Mucosa of rectum (tissue), 2 donors: ENCODE results near the gene DPYD.

Source experiments
- H3K27ac ChIP-seq, 2 donors: one replicate each; pipeline ENCODE4 v1.7.0; 2013; ENCODE audit warnings: inconsistent platforms in 2 of 2, low read depth in 2 of 2, low read length in 2 of 2
- H3K27me3 ChIP-seq, 2 donors: one replicate each; pipeline ENCODE4 v1.7.0; 2013; ENCODE audit warnings: low read length in 2 of 2; ENCODE audit not compliant: control insufficient read depth in 2 of 2, insufficient read depth in 2 of 2
- H3K36me3 ChIP-seq, 2 donors: one replicate each; pipeline ENCODE4 v1.7.0; 2013; ENCODE audit warnings: low read length in 2 of 2; ENCODE audit not compliant: control insufficient read depth in 2 of 2, insufficient read depth in 2 of 2
- H3K4me1 ChIP-seq, 2 donors: one replicate each; pipeline ENCODE4 v1.7.0; 2013; ENCODE audit warnings: low read length in 2 of 2, mild to moderate bottlenecking in 1 of 2; ENCODE audit not compliant: control insufficient read depth in 2 of 2, insufficient read depth in 2 of 2
- H3K4me3 ChIP-seq, 2 donors: one replicate each; pipeline ENCODE4 v1.7.0; 2013; ENCODE audit warnings: low read length in 2 of 2
- H3K9ac ChIP-seq, 2 donors: one replicate each; pipeline ENCODE4 v1.7.0; 2013; ENCODE audit warnings: low read length in 2 of 2, low read depth in 1 of 2, mild to moderate bottlenecking in 1 of 2
- H3K9me3 ChIP-seq, 2 donors: one replicate each; pipeline ENCODE4 v1.7.0; 2013; ENCODE audit warnings: low read length in 2 of 2; ENCODE audit not compliant: control insufficient read depth in 2 of 2
- donor health status: healthy.
- donor health status: Normal muscosa, but diverticular disease.

DPYD gene

GRCh38 chr1:97451944-97452343 lies 468.9 kb downstream of the DPYD start:
- no peaks in the 10 kb centered on the region for H3K36me3 ChIP-seq
- H3K9me3 ChIP-seq, result no peaks in the 10 kb centered on the region
- H3K27me3 ChIP-seq, result no peaks in the 10 kb centered on the region
- H3K9ac ChIP-seq, result no peak overlapping the region
- no peak overlapping the region for H3K27ac ChIP-seq
- no peaks in the 10 kb centered on the region for H3K4me1 ChIP-seq
- no peak overlapping the region for H3K4me3 ChIP-seq

- Histone ChIP-seq H3K27ac (no peak overlapping the region), H3K36me3 (no peaks in the 10 kb centered on the region), H3K27me3 (no peaks in the 10 kb centered on the region), H3K9me3 (no peaks in the 10 kb centered on the region), H3K9ac (no peak overlapping the region), H3K4me1 (no peaks in the 10 kb centered on the region), H3K4me3 (no peak overlapping the region)
Measured at GRCh38 chr1:97451046-97451826, 469.6 kb downstream of the DPYD start.

GRCh38 chr1:97441966-97442365 lies 478.9 kb downstream of the DPYD start:
- H3K9ac ChIP-seq, result no peak overlapping the region
- no peak overlapping the region for H3K4me3 ChIP-seq
- H3K9me3 ChIP-seq, result no peaks in the 10 kb centered on the region
- H3K27me3 ChIP-seq, result no peaks in the 10 kb centered on the region
- no peak overlapping the region for H3K27ac ChIP-seq
- H3K36me3 ChIP-seq, result no peaks in the 10 kb centered on the region
- H3K4me1 ChIP-seq, result no peaks in the 10 kb centered on the region

GRCh38 chr1:97433824-97434177 lies 487.0 kb downstream of the DPYD start:
- Histone ChIP-seq H3K9me3 (no peaks in the 10 kb centered on the region), H3K9ac (no peak overlapping the region), H3K4me1 (no peaks in the 10 kb centered on the region), H3K36me3 (no peaks in the 10 kb centered on the region), H3K27ac (no peak overlapping the region), H3K27me3 (no peaks in the 10 kb centered on the region), H3K4me3 (no peak overlapping the region)

GRCh38 chr1:97433094-97433823 lies 487.6 kb downstream of the DPYD start:
- no peaks in the 10 kb centered on the region for H3K36me3 ChIP-seq
- H3K4me3 ChIP-seq, result no peak overlapping the region
- no peaks in the 10 kb centered on the region for H3K9me3 ChIP-seq
- H3K9ac ChIP-seq, result no peak overlapping the region
- no peak overlapping the region for H3K27ac ChIP-seq
- no peaks in the 10 kb centered on the region for H3K27me3 ChIP-seq
- no peaks in the 10 kb centered on the region for H3K4me1 ChIP-seq

- H3K36me3 ChIP-seq, result no peaks in the 10 kb centered on the region
- H3K9ac ChIP-seq, result no peak overlapping the region
- H3K27me3 ChIP-seq, result no peaks in the 10 kb centered on the region
- no peaks in the 10 kb centered on the region for H3K9me3 ChIP-seq
- no peak overlapping the region for H3K27ac ChIP-seq
- no peak overlapping the region for H3K4me3 ChIP-seq
- no peaks in the 10 kb centered on the region for H3K4me1 ChIP-seq
Measured at GRCh38 chr1:97427371-97427770, 493.5 kb downstream of the DPYD start.

GRCh38 chr1:97424209-97424608 lies 496.6 kb downstream of the DPYD start:
- H3K27ac ChIP-seq, result no peak overlapping the region
- no peaks in the 10 kb centered on the region for H3K9me3 ChIP-seq
- H3K36me3 ChIP-seq, result no peaks in the 10 kb centered on the region
- no peak overlapping the region for H3K4me3 ChIP-seq
- H3K4me1 ChIP-seq, result no peaks in the 10 kb centered on the region
- H3K27me3 ChIP-seq, result no peaks in the 10 kb centered on the region
- no peak overlapping the region for H3K9ac ChIP-seq

GRCh38 chr1:97423403-97423802 lies 497.4 kb downstream of the DPYD start:
- H3K4me1 ChIP-seq, result no peaks in the 10 kb centered on the region
- H3K27me3 ChIP-seq, result no peaks in the 10 kb centered on the region
- H3K4me3 ChIP-seq, result no peak overlapping the region
- no peaks in the 10 kb centered on the region for H3K9me3 ChIP-seq
- no peaks in the 10 kb centered on the region for H3K36me3 ChIP-seq
- H3K27ac ChIP-seq, result no peak overlapping the region
- H3K9ac ChIP-seq, result no peak overlapping the region

- Histone ChIP-seq H3K36me3 (no peaks in the 10 kb centered on the region), H3K4me3 (no peak overlapping the region), H3K4me1 (no peaks in the 10 kb centered on the region), H3K27me3 (no peaks in the 10 kb centered on the region), H3K27ac (no peak overlapping the region), H3K9ac (no peak overlapping the region), H3K9me3 (no peaks in the 10 kb centered on the region)
Measured at GRCh38 chr1:97417661-97418060, 503.2 kb downstream of the DPYD start.

- Histone ChIP-seq H3K4me3 (no peak overlapping the region), H3K4me1 (no peaks in the 10 kb centered on the region), H3K9me3 (no peaks in the 10 kb centered on the region), H3K27me3 (no peaks in the 10 kb centered on the region), H3K9ac (no peak overlapping the region), H3K36me3 (no peaks in the 10 kb centered on the region), H3K27ac (no peak overlapping the region)
Measured at GRCh38 chr1:97414682-97415312, 506.0 kb downstream of the DPYD start.
